ELF-1 (cell line): Measurements from ENCODE around the gene MAP3K20.
A peak's percentile ranks its signal among the peaks of the same experiment; 100 is the strongest.
"Not testable (repeated sequence)": the region's sequence is repeated elsewhere in the genome, so short reads cannot be mapped to it uniquely, and the experiment has no call there.

Experiments used
- DNase-seq: peaks from one replicate; pipeline ENCODE4 v3.0.0-alpha.2; 2016; ENCODE audit warnings: low read depth, low spot score

MAP3K20 gene

DNA sequence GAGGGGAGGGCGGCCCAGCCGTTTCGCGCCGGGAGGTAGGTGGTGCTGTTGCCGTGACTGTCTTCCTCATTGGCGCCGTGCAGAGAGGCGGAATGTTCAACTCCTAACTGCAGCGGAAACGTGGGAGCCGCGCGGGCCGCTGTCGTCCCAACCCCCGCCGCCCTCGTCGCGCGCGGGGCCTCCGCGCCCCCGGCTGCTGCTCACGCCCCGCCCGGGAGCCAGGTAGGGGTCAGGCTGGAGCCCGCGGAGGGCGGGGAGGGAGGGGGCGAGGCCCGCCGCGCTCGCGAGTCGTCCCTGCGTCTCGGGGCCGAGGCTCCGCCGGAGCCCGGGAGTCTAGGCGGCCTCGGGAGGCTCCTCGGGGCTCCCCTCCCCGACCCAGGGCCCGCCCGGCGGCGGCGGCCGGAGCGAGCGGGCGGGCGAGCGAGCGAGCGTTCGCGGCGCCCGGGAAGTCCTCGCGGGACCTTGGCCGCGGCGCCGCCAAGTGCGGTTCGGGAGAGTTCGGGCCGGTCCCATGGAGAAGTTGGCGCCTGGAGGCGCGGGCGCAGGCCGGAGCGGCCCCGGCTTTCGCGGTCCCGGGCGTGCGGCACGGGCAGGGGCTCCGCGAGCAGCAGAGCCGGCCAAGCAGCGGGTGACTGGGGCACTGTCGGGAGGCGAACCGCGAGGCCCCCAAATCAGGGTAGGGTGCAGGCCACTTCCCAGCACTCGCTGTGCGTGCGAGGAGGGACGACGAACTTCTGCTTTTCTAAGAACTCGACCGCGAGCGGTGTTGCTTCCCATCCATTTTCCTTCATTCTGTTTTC is at the start of gene MAP3K20:
MAP3K20 (plus strand) TSS at position 66 of the 800 bp plus-strand sequence. CDS start 15,186 bp downstream, outside the sequence.
- DNase-seq = peak; percentile 54

DNA sequence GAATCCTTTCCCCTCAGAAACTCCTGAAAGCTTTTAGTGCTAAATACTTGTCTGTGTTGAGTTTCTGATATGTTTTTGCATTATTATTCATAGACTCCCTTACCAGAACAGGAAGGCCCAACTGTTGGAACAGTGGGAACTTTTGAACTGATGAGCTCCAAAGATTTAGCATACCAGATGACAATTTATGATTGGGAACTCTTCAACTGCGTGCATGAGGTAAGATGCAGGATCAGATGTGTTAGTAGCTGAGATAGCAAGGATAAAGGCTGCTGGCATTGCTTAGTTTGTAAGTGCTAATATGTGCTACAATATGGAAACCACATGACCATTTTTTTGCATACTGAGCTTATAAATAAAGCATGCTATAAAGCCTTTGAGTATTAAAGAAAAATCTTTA is 49.2 kb upstream of the MAP3K20 start:
- no peak for DNase-seq

DNA sequence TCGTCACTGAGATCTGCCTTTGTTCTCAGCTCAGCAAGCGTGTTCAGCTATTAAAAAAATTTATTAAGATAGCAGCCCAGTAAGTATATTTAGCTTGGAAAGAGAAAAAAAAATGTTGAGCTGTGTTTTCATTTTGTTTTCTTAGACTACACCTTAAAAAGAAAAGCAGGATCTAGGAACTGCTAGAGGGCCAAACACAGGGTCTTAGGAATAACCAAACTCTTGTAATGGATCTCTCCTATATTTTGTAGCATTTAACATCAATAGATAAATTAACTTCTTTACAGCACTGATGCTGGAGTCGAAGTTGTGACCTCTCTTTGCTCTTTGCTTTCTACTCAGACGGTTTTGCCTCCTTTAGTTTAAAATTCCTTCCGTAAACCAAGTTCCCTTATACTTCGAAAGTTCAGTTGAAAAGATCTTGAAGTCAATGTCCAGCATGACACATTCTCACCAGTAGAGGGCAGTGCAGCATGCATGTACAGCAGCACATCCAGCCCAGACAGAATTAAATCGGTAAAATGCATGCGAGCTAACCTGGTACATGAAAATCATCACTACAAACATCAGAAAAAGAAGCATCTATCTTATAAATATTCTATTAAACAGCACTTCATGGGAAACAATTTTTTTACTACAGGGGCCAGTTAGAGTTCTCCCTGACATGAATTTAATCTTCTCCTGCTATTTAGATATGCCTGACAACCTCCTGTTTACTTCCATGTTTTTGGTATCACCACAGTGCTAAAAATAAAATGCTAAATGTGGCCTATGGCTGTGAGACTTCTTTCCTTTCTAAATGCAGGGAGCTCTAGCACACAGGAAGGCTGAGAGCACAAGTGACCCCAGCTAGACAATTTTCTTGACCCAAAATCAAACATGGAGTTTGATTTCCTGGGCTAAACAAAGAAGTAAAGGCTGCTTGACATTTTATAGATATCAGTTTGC is 48.2 kb upstream of the MAP3K20 start:
- peak; percentile 58 for DNase-seq

GRCh38 chr2:173028141-173028540 is 47.5 kb upstream of the MAP3K20 start:
- DNase-seq = no peak

DNA sequence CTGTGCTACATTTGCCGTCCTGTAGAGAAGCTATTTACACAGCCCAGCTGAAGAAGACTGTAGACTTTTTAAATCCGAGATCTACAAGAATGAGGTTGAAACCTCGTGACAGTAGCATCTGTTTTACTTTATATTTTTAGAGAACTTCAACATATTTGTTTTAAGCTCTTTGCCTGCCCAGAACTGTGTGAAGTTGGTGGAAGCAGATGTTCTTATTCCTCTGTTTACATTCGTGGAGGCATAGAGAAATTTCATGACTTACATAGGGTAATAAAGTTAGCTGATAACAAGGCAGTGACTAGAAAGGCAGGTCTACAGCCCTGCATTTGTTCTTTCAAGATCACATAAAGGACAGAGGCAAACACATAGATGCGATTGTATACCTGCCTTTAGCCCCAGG is 47.0 kb upstream of the MAP3K20 start:
- DNase-seq = no peak

GRCh38 chr2:173030561-173031490 is 44.8 kb upstream of the MAP3K20 start:
- DNase-seq = no peak

DNA sequence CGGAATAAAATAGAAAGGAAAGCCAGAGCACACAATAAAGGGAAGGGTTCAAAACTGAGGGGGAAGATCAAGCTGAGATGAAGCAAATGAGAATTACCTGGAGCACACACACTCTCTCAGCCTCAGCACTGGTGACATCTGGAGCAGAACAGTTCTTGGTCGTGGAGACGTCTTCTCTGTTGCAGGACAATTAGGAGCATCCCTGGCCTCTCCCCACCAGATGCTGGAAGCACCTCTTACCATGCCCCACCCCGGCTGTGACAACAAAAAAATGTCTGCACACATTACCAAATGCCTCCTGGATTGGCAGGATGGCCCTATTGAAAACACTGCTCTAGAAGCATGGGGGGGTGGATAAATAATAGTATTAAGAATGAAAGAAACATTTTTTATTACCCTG is 43.6 kb upstream of the MAP3K20 start:
- no peak for DNase-seq

DNA sequence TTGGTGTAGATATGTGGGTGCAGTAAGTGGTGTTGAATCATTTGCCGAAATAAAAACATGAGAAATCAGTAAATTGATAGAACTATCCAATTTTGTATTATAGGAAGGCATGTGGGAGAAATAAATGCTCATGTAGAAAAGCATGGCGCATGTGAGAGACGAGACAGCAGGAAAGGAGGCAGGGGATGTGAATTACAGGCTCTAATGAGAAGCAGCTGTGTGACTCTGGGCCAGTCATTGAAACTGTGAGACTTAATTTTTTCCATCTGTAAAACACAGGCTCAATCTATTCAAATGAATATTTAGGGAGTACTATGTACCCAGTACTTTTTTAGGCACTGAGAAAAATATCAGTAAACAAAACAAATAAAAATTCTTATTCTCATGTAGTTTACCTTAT is 42.6 kb upstream of the MAP3K20 start:
- no peak for DNase-seq

DNA sequence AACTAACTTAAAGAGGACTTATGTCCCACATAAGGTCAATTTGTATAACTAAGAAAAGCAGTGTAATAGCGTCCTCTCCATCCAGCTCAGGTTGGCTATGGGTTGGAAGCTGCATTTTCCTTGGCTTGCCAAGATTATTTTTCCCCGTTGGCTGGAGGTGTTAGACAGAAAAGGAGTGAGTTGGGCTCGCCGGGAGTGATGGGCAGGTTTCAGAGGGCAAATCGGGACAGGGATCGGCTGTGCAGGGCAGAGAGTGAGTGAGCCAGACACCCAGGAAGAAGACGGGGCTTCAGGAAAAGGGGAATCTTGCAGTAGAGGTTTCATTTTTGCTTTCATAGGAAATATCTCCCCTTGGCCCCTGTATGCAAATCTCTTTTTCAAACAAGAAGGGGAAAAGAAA is 41.5 kb upstream of the MAP3K20 start:
- DNase-seq = no peak

- DNase-seq = no peak
Observed at GRCh38 chr2:173037245-173038120, 38.2 kb upstream of the MAP3K20 start.

GRCh38 chr2:173038257-173038656 is 37.4 kb upstream of the MAP3K20 start:
- DNase-seq = not testable (repeated sequence)

GRCh38 chr2:173040729-173041128 is 34.9 kb upstream of the MAP3K20 start:
- no peak for DNase-seq

GRCh38 chr2:173043476-173043875 is 32.2 kb upstream of the MAP3K20 start:
- DNase-seq = no peak

GRCh38 chr2:173043897-173044519 is 31.6 kb upstream of the MAP3K20 start:
- peak; percentile 8 for DNase-seq

GRCh38 chr2:173044686-173045085 is 31.0 kb upstream of the MAP3K20 start:
- DNase-seq = no peak

GRCh38 chr2:173045181-173045580 is 30.5 kb upstream of the MAP3K20 start:
- no peak for DNase-seq

DNA sequence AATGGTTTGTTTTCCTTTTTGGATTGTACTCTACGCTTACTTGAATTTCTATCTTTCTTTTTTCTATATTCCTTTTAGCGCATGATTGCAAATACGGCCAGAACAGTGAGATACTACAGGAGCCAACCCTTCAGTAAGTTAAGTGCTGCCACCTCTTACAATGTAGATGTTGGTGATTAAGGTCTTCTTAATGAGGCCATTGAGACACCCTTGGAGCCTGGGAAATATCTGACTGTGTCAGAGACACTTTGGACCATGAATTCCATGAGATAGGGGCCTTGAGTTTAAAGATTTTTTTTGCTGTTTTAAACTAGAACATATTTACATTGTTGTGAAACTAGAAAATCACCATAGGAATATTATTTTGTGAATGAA is 27.1 kb upstream of the MAP3K20 start:
- no peak for DNase-seq

DNA sequence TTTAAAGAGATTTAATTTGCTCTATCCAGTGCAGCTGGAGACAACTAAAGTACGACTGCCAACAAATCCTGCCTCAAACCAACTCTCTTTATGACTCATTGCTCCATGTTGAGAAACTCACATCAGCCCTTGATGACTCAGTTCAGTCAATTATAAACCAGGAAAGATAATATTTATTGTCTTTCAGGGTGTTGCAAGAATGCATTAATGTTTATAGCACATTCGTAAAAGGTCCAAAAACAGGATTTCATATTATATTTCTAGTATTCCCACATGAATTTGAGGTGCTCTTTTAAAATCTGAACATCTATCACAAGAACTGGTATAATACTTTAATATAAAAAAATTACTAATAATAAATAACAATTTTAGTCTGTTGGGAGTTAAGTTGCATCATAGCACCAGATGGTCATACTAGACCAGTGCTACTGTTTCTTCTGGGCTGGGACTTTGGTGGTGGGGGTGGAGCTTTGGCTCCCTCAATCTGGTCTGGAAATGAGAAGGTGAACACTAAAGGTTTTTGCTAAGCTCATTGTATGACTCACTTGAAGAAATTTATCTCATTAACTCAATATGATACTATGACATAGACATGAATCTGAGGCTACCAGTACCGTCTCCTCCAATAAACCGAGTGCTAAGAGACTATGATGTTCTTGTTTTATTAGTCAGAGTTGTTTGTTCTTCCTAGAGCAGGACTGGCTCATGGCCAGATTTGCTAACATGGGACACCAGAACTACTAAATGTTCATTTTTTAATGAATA is 26.6 kb upstream of the MAP3K20 start:
- no peak for DNase-seq

- DNase-seq = no peak
Observed at GRCh38 chr2:173049831-173050230, 25.8 kb upstream of the MAP3K20 start.
